Measurements from ENCODE around the gene NBL1. TPM values are rescaled to one million over a fixed set of nuclear protein-coding genes. Genes with fewer than 3 reads are reported as not detected.
"Not testable (repeated sequence)": the region's sequence is repeated elsewhere in the genome, so short reads cannot be mapped to it uniquely, and the experiment has no call there.

Gene NBL1
- total RNA-seq, 3 donors from 2014 or later = 33.4 to 111 (median 98.6) TPM

DNA sequence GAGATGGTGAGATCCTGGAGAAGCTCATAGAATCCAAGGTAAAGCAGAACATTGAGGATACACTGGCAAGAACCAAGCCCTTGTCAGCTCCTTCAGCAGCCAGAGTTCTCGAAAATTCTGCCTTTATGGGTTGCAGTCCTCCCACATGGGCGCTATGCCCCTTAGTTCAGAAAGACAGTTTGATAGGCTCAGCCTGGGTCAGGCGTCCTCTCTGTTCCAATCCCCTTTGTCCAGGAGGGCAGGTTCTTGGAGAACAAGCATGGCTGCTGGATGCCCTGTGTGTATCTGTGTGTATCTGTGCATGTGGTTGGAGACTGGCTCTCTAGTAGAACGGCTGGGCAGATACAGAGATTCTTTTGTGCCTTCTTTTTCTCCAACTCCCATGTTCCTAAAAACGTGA, 8.0 kb upstream of the NBL1 start:
- TF ChIP-seq, protein P1, sequence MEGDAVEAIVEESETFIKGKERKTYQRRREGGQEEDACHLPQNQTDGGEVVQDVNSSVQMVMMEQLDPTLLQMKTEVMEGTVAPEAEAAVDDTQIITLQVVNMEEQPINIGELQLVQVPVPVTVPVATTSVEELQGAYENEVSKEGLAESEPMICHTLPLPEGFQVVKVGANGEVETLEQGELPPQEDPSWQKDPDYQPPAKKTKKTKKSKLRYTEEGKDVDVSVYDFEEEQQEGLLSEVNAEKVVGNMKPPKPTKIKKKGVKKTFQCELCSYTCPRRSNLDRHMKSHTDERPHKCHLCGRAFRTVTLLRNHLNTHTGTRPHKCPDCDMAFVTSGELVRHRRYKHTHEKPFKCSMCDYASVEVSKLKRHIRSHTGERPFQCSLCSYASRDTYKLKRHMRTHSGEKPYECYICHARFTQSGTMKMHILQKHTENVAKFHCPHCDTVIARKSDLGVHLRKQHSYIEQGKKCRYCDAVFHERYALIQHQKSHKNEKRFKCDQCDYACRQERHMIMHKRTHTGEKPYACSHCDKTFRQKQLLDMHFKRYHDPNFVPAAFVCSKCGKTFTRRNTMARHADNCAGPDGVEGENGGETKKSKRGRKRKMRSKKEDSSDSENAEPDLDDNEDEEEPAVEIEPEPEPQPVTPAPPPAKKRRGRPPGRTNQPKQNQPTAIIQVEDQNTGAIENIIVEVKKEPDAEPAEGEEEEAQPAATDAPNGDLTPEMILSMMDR (IDR thresholded peaks at IDR 0.05) = no peak
- no peak for TF ChIP-seq POLR2A (IDR thresholded peaks at IDR 0.05)
- TF ChIP-seq POLR2AphosphoS5 (IDR thresholded peaks at IDR 0.05) = no peak
- H3K9me3 ChIP-seq = no peaks in the 10 kb centered on the region
- H3K27ac ChIP-seq = no peak overlapping the region
- no peaks in the 10 kb centered on the region for H3K4me1 ChIP-seq
- intact Hi-C loops (cut with DNase I; ENCODE audit: low total_unique reads) = no loop called here
- DNase-seq (ENCODE audit: low spot score in 2 of 2) = no peak
- no peaks in the 10 kb centered on the region for H3K27me3 ChIP-seq
- H3K4me3 ChIP-seq = no peak overlapping the region
- H3K36me3 ChIP-seq = no peaks in the 10 kb centered on the region

DNA sequence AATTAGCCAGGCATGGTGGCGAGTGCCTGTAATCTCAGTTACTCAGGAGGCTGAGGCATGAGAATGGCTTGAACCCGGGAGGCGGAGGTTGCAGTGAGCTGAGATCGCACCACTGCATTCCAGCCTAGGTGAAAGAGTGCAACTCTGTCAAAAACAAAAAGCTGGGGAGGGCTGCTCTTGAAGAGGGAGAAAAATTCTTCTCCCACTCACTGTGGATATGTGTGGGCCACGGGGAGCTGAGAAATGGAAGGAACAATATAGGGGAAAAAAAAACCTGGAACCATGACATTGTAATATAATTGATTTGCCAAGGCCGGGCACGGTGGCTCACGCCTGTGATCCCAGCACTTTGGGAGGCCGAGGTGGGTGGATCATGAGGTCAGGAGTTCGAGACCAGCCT, 7.4 kb upstream of the NBL1 start:
- DNase-seq (ENCODE audit: low spot score in 2 of 2) = peak in 1 of 2 donors; percentile 30
- H3K9me3 ChIP-seq; H3K4me1 ChIP-seq; H3K4me3 ChIP-seq; H3K36me3 ChIP-seq; intact Hi-C loops (cut with DNase I; ENCODE audit: low total_unique reads); H3K27me3 ChIP-seq; H3K27ac ChIP-seq: not testable (repeated sequence)

GRCh38 chr1:19637606-19638005, 6.5 kb upstream of the NBL1 start:
- intact Hi-C loops (cut with DNase I; ENCODE audit: low total_unique reads) = no loop called here
- no peaks in the 10 kb centered on the region for H3K36me3 ChIP-seq
- H3K27me3 ChIP-seq = no peaks in the 10 kb centered on the region
- TF ChIP-seq POLR2AphosphoS5 (IDR thresholded peaks at IDR 0.05) (no peak), POLR2A (IDR thresholded peaks at IDR 0.05) (no peak)
- TF ChIP-seq, protein P1 (IDR thresholded peaks at IDR 0.05) = no peak
- no peak overlapping the region for H3K4me3 ChIP-seq
- no peaks in the 10 kb centered on the region for H3K4me1 ChIP-seq
- H3K27ac ChIP-seq = no peak overlapping the region
- DNase-seq (ENCODE audit: low spot score in 2 of 2) = no peak
- H3K9me3 ChIP-seq = no peaks in the 10 kb centered on the region

DNA sequence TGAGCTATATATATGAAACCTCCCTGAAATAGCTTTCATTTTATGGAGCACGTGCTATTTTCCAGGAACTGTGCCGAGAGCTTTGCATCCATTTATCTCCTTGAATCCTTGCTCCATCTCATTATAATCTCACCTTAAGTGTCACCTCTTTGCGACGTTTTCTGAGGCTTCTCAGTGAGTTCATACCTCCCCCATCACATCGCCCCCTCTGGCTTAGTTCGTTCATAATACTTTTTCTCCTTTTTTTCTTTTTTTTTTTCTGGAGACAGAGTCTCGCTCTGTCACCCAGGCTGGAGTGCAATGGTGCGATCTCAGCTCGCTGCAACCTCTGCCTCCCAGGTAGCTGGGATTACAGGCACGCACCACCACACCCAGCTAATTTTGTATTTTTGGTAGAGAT, 4.9 kb upstream of the NBL1 start:
- H3K4me3 ChIP-seq; intact Hi-C loops (cut with DNase I; ENCODE audit: low total_unique reads); H3K9me3 ChIP-seq; H3K36me3 ChIP-seq; H3K27me3 ChIP-seq; H3K27ac ChIP-seq; DNase-seq (ENCODE audit: low spot score in 2 of 2); H3K4me1 ChIP-seq: not testable (repeated sequence)

DNA sequence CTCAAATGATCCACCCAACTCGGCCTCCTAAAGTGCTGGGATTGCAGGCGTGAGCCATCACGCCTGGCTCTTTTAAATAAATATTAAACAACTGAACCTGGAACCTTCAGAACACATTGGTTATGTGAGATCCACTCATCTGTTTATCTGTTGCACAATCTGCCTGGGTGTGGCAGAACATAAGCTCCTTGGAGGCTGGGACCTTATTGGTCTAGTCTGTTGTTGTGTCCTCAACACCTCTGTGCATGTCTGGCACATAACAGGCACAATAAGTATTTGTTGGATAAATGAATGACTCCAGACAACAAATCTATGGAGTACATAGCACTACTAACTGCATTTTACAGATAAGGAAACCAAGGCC, 4.1 kb upstream of the NBL1 start:
- Histone ChIP-seq H3K4me1 (peaks cover 0 to 9% of the 10 kb centered on the region in 2 donors), H3K4me3 (no peak overlapping the region), H3K27me3 (no peaks in the 10 kb centered on the region), H3K9me3 (no peaks in the 10 kb centered on the region), H3K36me3 (no peaks in the 10 kb centered on the region), H3K27ac (no peak overlapping the region)
- no peak for DNase-seq (ENCODE audit: low spot score in 2 of 2)
- TF ChIP-seq, protein P1 (IDR thresholded peaks at IDR 0.05) = no peak
- TF ChIP-seq POLR2AphosphoS5 (IDR thresholded peaks at IDR 0.05) (no peak), POLR2A (IDR thresholded peaks at IDR 0.05) (no peak)
- intact Hi-C loops (cut with DNase I; ENCODE audit: low total_unique reads) = no loop called here

DNA sequence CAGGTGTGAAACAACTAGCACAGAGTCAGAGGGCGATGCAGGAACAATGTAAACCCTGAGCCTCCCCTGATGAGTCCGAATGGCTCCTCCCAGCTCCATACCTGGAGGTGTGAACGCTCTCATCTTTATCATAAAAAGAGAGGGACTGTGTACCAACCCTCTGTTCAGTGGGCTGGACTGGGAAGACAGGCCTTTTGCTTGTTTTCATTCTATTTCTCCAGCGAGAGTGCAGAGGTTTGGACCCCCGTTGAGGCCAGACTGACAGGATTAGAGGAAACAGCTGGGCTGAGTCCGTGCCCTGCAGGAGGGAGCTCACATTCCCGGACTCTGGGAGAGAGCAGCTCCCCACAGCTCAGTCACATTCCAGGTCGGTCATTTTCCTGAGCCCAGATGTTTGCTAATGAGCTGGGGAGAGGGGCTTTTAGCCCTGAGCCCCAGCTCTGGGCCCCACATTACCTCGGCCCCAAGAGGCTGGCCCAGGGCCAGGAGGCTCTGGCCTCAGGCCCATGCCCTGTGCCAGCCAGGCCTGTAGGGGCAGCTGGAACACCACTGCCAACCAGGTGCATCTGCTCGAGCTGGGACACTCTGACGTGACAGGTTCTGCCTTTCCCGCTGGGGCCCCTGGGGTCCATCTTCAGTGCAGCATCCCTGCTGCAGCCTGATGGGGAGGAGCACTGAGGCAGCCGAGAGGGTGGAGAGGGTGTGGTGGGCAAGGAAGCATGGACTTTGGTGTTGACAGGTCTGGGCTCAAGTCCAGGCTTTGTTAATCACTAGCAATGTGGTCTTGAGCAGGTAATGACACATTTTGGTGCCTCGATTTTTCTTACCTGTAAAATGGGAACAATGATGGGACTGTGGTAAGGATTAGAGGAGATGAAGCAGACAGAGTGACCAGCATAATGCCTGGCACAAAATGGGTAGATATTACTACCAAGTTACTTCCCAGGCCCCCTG, 3.5 kb upstream of the NBL1 start:
- peak overlapping the region in 1 of 2 donors; percentile 19 for H3K27ac ChIP-seq
- intact Hi-C loops (cut with DNase I; ENCODE audit: low total_unique reads) = no loop called here
- peak in 1 of 2 donors; percentile 49 for DNase-seq (ENCODE audit: low spot score in 2 of 2)

More for the DNA sequence above, 3.5 kb upstream of the NBL1 start:
- TF ChIP-seq, protein P1 (IDR thresholded peaks at IDR 0.05) = peak in 1 of 3 donors; percentile 11
- TF ChIP-seq POLR2AphosphoS5 (IDR thresholded peaks at IDR 0.05) = no peak
- TF ChIP-seq POLR2A (IDR thresholded peaks at IDR 0.05) = no peak
- H3K4me1 ChIP-seq = peaks cover 0 to 9% of the 10 kb centered on the region in 2 donors
- H3K27me3 ChIP-seq = no peaks in the 10 kb centered on the region
- no peaks in the 10 kb centered on the region for H3K9me3 ChIP-seq
- no peaks in the 10 kb centered on the region for H3K36me3 ChIP-seq
- no peak overlapping the region for H3K4me3 ChIP-seq
